Spleen (tissue), 11 donors: ENCODE results near the gene ASPG. TPM values are rescaled to one million over a fixed set of nuclear protein-coding genes. Genes with fewer than 3 reads are reported as not detected.

Experiments
- DNase-seq: peaks from one replicate; pipeline ENCODE4 v3.0.0-alpha.2; 2020
- H3K27ac ChIP-seq, 8 donors: fragments of 200-600 bp; sonication (generic) in 7 of 8; 1 replicate in 4 of 8; 2 replicates in 4 of 8; pipeline versions ENCODE4 v1.5.0 to v1.8.0; 2016 to 2021; ENCODE audit warnings: inconsistent platforms in 4 of 8, mild to moderate bottlenecking in 4 of 8, moderate library complexity in 1 of 8
- H3K27me3 ChIP-seq, 7 donors: fragments of 200-600 bp; sonication (generic) in 6 of 7; replicated peaks in 1 of 7; 1 replicate in 4 of 7; 2 replicates in 3 of 7; pipeline versions ENCODE4 v1.5.0 to v1.8.0; 2016 to 2021; ENCODE audit warnings: inconsistent platforms in 3 of 7, mild to moderate bottlenecking in 1 of 7
- H3K36me3 ChIP-seq, 6 donors: fragments of 200-600 bp; sonication (generic) in 5 of 6; 1 replicate in 4 of 6; 2 replicates in 2 of 6; pipeline versions ENCODE4 v1.5.0 to v1.8.0; 2016 to 2021; ENCODE audit warnings: inconsistent platforms in 2 of 6
- H3K4me1 ChIP-seq, 6 donors: fragments of 200-600 bp; sonication (generic) in 5 of 6; 1 replicate in 3 of 6; 2 replicates in 3 of 6; pipeline versions ENCODE4 v1.5.0 to v1.8.0; 2016 to 2021; ENCODE audit warnings: inconsistent platforms in 3 of 6
- H3K4me3 ChIP-seq, 8 donors: fragments of 200-600 bp; sonication (generic) in 7 of 8; 1 replicate in 4 of 8; 2 replicates in 4 of 8; pipeline versions ENCODE4 v1.5.0 to v1.8.0; 2016 to 2021; ENCODE audit warnings: inconsistent platforms in 4 of 8, mild to moderate bottlenecking in 4 of 8, moderate library complexity in 2 of 8
- H3K9me3 ChIP-seq, 8 donors: fragments of 200-600 bp; sonication (generic) in 7 of 8; 1 replicate in 4 of 8; 2 replicates in 4 of 8; pipeline versions ENCODE4 v1.5.0 to v1.8.0; 2016 to 2021; ENCODE audit warnings: inconsistent platforms in 4 of 8
- POLR2A ChIP-seq, 3 donors: fragments of 450-650 bp; IDR thresholded peaks; one replicate each; pipeline ENCODE4 v1.5.1; 2017; ENCODE audit warnings: antibody characterized with exemption in 3 of 3, mild to moderate bottlenecking in 1 of 3
- POLR2AphosphoS5 ChIP-seq, 3 donors: sonication (generic); formaldehyde crosslinking; IDR thresholded peaks; one replicate each; pipeline ENCODE4 v1.5.1; 2017; ENCODE audit warnings: antibody characterized with exemption in 3 of 3
- WGBS, 5 donors: extraction: QIAGEN DNeasy Blood & Tissue Kit in 3 of 5; methylation state at CpG; one replicate each; pipeline versions ENCODE4 v1.1.5 to v1.1.7; 2013 to 2018; 5-methylcytosine and 5-hydroxymethylcytosine counted together
- intact Hi-C: fragments of 100-400 bp; cut with DNase I; formaldehyde crosslinking; loops from one replicate; pipeline ENCODE4 v1.15.0; 2023; ENCODE audit warnings: low total_unique reads
- polyA plus RNA-seq, 3 donors: library from polyadenylated mRNA; stranded (reverse); fragments of 200-250 nt; gene quantifications; one replicate each; pipeline ENCODE4 v1.2.1, GENCODE V29; 2013
- total RNA-seq, 7 donors: library from RNA; depleted of rRNA in 3 of 7; stranded (reverse); fragments of >200 nt in 3 of 7; fragmentation: NEBNext Ultra II Directional in 4 of 7; extraction: Animal tissue kit (Norgen Biotek cat#: 25700) in 4 of 7; gene quantifications; one replicate each; pipeline versions ENCODE4 v1.1.0 to v1.2.1, GENCODE V29; 2016 to 2021
- TF ChIP-seq, protein P1 (sequence below), 11 experiments: fragments of 200-600 bp in 7 of 11; fragments of 450-650 bp in 4 of 11; sonication (generic) in 4 of 11; IDR thresholded peaks in 8 of 11; conservative IDR thresholded peaks in 3 of 11; 1 replicate in 7 of 11; 2 replicates in 4 of 11; pipeline versions ENCODE4 v1.4.0 to v1.8.0; 2016 to 2021; ENCODE audit warnings: antibody characterized with exemption in 11 of 11, inconsistent platforms in 4 of 11, mild to moderate bottlenecking in 1 of 11
- donor health status: healthy with polysubstance abuse.
- donor health status: DM: no; HTN: no; CAD: no; lungs with moderate emphysema.
- donor health status: DM: no; HTN: no; CAD: no.
- donor health status: Bipolar disorder and iron deficiency.
- donor health status: healthy.
- donor health status: DM: no; HTN: no; CAD: no.
- donor health status: DM: yes; HTN: yes; CAD: no.

The ASPG gene
- total and polyA plus RNA-seq, 10 donors = 0.05 to 0.67 (median 0.26) TPM; not detected in 3

GRCh38 chr14:104130974-104131651 lies 45.6 kb downstream of the ASPG start:
- no peak overlapping the region for H3K4me3 ChIP-seq
- peaks cover 0 to 75% (median 26%) of the 10 kb centered on the region in 7 donors for H3K27me3 ChIP-seq
- peaks cover 0 to 15% (median 11%) of the 10 kb centered on the region in 6 donors for H3K4me1 ChIP-seq
- TF ChIP-seq POLR2AphosphoS5 (IDR thresholded peaks at IDR 0.05) = no peak
- TF ChIP-seq, protein P1, sequence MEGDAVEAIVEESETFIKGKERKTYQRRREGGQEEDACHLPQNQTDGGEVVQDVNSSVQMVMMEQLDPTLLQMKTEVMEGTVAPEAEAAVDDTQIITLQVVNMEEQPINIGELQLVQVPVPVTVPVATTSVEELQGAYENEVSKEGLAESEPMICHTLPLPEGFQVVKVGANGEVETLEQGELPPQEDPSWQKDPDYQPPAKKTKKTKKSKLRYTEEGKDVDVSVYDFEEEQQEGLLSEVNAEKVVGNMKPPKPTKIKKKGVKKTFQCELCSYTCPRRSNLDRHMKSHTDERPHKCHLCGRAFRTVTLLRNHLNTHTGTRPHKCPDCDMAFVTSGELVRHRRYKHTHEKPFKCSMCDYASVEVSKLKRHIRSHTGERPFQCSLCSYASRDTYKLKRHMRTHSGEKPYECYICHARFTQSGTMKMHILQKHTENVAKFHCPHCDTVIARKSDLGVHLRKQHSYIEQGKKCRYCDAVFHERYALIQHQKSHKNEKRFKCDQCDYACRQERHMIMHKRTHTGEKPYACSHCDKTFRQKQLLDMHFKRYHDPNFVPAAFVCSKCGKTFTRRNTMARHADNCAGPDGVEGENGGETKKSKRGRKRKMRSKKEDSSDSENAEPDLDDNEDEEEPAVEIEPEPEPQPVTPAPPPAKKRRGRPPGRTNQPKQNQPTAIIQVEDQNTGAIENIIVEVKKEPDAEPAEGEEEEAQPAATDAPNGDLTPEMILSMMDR (IDR thresholded peaks at IDR 0.05 in 8 of 11, conservative IDR thresholded peaks at IDR 0.05 in 3 of 11) = peak in 10 of 11 experiments; percentile 26 to 73 (median 52)
- intact Hi-C loops = no loop called here
- WGBS, 5 donors = 18 to 32% (median 25%) methylated on average over 10 to 11 of the region's 11 CpGs
- DNase-seq = peak; percentile 58
- peaks cover 3 to 49% (median 22%) of the 10 kb centered on the region in 8 donors for H3K9me3 ChIP-seq
- H3K36me3 ChIP-seq = no peaks in the 10 kb centered on the region
- no peak overlapping the region for H3K27ac ChIP-seq

GRCh38 chr14:104131968-104132732 lies 46.6 kb downstream of the ASPG start:
- intact Hi-C loops = no loop called here
- peaks cover 8 to 24% (median 19%) of the 10 kb centered on the region in 6 donors for H3K4me1 ChIP-seq
- H3K4me3 ChIP-seq = no peak overlapping the region
- peaks cover 0 to 79% (median 35%) of the 10 kb centered on the region in 7 donors for H3K27me3 ChIP-seq
- DNase-seq = peak; percentile 39
- no peaks in the 10 kb centered on the region for H3K36me3 ChIP-seq
- no peak overlapping the region for H3K27ac ChIP-seq
- 65 to 78% (median 72%) methylated on average over 23 of the region's 23 CpGs for WGBS, 5 donors
- TF ChIP-seq POLR2AphosphoS5 (IDR thresholded peaks at IDR 0.05) (no peak), POLR2A (IDR thresholded peaks at IDR 0.05) (no peak)
- TF ChIP-seq, protein P1 (IDR thresholded peaks at IDR 0.05 in 8 of 11, conservative IDR thresholded peaks at IDR 0.05 in 3 of 11) = no peak
- peaks cover 3 to 38% (median 19%) of the 10 kb centered on the region in 8 donors for H3K9me3 ChIP-seq

DNA sequence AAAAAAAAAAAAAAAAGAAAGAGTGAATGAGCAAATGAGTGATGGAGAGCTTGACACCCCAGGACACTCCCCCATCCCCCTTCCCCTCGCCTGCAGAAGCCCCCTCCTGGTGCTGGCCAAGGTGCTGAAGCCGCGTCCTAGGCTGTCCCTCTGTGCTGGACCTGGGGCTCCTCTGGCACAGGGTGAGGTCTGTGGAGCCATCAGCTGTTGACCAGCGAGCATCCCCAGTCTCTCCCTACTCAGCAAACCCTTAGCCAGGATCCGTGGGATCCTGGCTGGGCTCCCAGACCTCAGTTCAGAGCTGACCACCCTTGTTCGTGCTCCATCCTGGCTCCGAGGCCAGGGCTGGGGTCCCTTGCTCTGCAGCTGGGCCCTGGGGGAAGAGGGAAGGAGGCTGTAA lies 47.5 kb downstream of the ASPG start:
- H3K36me3 ChIP-seq = no peaks in the 10 kb centered on the region
- peaks cover 3 to 31% (median 19%) of the 10 kb centered on the region in 8 donors for H3K9me3 ChIP-seq
- H3K4me3 ChIP-seq = no peak overlapping the region
- H3K27me3 ChIP-seq = peaks cover 0 to 82% (median 44%) of the 10 kb centered on the region in 7 donors
- H3K27ac ChIP-seq = no peak overlapping the region
- WGBS, 5 donors = 28 to 41% (median 33%) methylated on average over 7 of the region's 7 CpGs
- H3K4me1 ChIP-seq = peaks cover 16 to 33% (median 28%) of the 10 kb centered on the region in 6 donors
- DNase-seq = peak; percentile 53
- intact Hi-C loops = no loop called here
- TF ChIP-seq POLR2A (IDR thresholded peaks at IDR 0.05) (no peak), POLR2AphosphoS5 (IDR thresholded peaks at IDR 0.05) (no peak)
- TF ChIP-seq, protein P1 (IDR thresholded peaks at IDR 0.05 in 8 of 11, conservative IDR thresholded peaks at IDR 0.05 in 3 of 11) = no peak

DNA sequence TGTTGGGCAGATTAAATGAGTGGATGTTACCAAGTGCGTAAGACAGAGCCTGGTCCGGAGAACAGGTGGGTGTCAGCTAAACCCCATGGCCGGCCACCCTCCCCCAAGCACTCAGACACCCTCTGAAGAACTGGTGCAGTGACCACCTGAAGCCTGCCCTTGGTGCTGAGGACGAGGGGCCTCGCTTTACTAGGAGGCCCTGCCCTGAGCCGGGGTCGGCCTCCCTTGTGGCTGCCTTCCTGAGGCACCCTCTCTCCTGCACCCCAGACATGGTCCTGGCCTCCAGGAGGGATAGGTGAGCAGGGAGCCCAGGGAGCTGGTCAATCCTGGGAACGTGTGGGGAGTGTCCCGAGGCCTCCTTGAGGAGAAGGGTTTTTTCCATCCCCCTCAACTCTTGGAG lies 48.0 kb downstream of the ASPG start:
- peaks cover 0 to 87% (median 49%) of the 10 kb centered on the region in 7 donors for H3K27me3 ChIP-seq
- H3K9me3 ChIP-seq = peaks cover 3 to 26% (median 19%) of the 10 kb centered on the region in 8 donors
- peak; percentile 59 for DNase-seq
- no peak for TF ChIP-seq POLR2AphosphoS5 (IDR thresholded peaks at IDR 0.05)
- TF ChIP-seq, protein P1 (IDR thresholded peaks at IDR 0.05 in 8 of 11, conservative IDR thresholded peaks at IDR 0.05 in 3 of 11) = no peak
- TF ChIP-seq POLR2A (IDR thresholded peaks at IDR 0.05) = no peak
- H3K27ac ChIP-seq = no peak overlapping the region
- H3K36me3 ChIP-seq = no peaks in the 10 kb centered on the region
- peaks cover 19 to 38% (median 33%) of the 10 kb centered on the region in 6 donors for H3K4me1 ChIP-seq
- 81 to 94% (median 86%) methylated on average over 3 to 9 of the region's 9 CpGs for WGBS, 5 donors
- intact Hi-C loops = no loop called here
- H3K4me3 ChIP-seq = no peak overlapping the region
